Endothelial cell of umbilical vein (primary cell): ENCODE measurements around the gene SIPA1L2.

Experiments used
- CTCF ChIP-seq, 2 donors: IDR thresholded peaks; 1 replicate in 1 of 2; 2 replicates in 1 of 2; pipeline ENCODE4 v1.5.1; 2011; ENCODE audit warnings: low read length in 2 of 2, mild to moderate bottlenecking in 2 of 2, moderate library complexity in 2 of 2, control low read depth in 1 of 2, inconsistent platforms in 1 of 2, low read depth in 1 of 2; ENCODE audit not compliant: insufficient read depth in 1 of 2; ENCODE audit errors: extremely low read depth in 1 of 2
- FOS ChIP-seq: IDR thresholded peaks from 2 replicates; pipeline ENCODE4 v1.6.1; 2011; ENCODE audit warnings: mild to moderate bottlenecking, low read length, moderate library complexity, borderline replicate concordance; ENCODE audit not compliant: insufficient read depth
- GATA2 ChIP-seq: IDR thresholded peaks from 2 replicates; pipeline ENCODE4 v1.7.0; 2011; ENCODE audit warnings: low read depth, mild to moderate bottlenecking, moderate library complexity, mixed read lengths, low read length; ENCODE audit not compliant: insufficient read length, insufficient read depth
- POLR2A ChIP-seq: IDR thresholded peaks from 2 replicates; pipeline ENCODE4 v1.6.1; 2012; ENCODE audit warnings: low read depth, mild to moderate bottlenecking, control low read depth, low read length
- POLR2AphosphoS5 ChIP-seq: IDR thresholded peaks from 2 replicates; pipeline ENCODE4 v1.6.1; 2012; ENCODE audit warnings: low read depth, mild to moderate bottlenecking, control low read depth, low read length, moderate library complexity; ENCODE audit not compliant: insufficient read depth

DNA sequence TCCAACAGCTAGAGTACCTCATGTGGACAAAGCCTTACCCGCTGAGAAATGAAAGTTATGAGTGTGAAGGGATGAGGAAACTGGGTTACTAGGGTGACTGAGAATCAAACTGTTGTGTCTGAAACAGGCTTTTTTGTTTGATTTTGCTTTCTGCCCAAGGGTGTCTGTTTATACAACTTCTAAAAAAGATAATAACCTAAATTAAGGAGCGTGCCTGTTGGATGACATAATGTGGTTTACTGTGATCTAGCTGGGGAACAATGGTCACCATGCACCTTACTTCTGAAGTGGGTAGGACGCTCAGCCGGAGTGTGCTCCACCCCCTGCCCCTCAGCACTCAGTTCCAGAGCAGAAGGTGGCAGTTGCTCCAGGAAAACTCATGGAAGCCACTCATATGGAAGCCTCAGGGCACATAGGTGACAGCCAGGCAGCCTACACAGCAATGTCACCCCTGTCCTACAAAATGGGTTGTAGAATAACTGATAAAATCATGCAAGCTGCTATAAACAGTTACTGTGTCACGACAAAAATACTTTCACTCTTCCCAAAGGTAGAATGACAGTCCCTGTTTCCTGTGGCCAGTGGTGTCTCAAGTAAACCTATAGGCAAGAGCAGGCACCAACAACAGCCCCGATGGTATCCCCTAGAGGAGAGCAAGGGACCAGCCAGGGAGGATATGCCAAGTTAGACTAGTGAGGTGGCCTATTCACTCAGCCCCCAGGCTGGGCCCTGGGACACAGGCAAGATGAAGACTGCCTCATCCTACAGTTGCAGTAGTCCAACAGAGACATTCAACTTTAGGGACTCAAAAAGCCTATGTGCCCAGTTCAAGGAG, 29.3 kb downstream of the SIPA1L2 start:
- TF ChIP-seq FOS (no peak), POLR2A (no peak), CTCF (IDR thresholded peaks at IDR 0.05; ENCODE audit: extremely low read depth in 1 of 2, insufficient read depth in 1 of 2, low read depth in 1 of 2, low read length in 2 of 2) (no peak), POLR2AphosphoS5 (no peak), GATA2 (no peak)
